Pancreas (tissue), 10 donors: ENCODE data around the gene FOXA2. TPM values are rescaled to one million over a fixed set of nuclear protein-coding genes. Genes with fewer than 3 reads are reported as not detected.

Experiments
- ATAC-seq, 4 donors: fragments of 200-7000 bp; cut with Tn5 transposase; one replicate each; pipeline versions ENCODE4 v1.8.0 to v1.9.1; 2020; ENCODE audit warnings: mild to moderate bottlenecking in 4 of 4, moderate library complexity in 4 of 4
- DNase-seq, 6 donors: peaks; one replicate each; pipeline ENCODE4 v3.0.0-alpha.2; 2020
- FAIRE-seq: peaks from 2 replicates; lab custom pipeline; 2012; peaks lifted over from hg19 to GRCh38; lab: Jason Lieb, UNC
- H3K27ac ChIP-seq, 4 donors: fragments of 200-600 bp; sonication (generic); 1 replicate in 3 of 4; 2 replicates in 1 of 4; pipeline versions ENCODE4 v1.5.0 to v1.8.0; 2020
- H3K27me3 ChIP-seq, 4 donors: fragments of 200-600 bp; one replicate each; pipeline ENCODE4 v1.8.0; 2021
- H3K36me3 ChIP-seq, 3 donors: fragments of 200-600 bp; sonication (generic) in 1 of 3; one replicate each; pipeline versions ENCODE4 v1.5.0 to v1.8.0; 2020 to 2021
- H3K4me1 ChIP-seq, 3 donors: fragments of 200-600 bp; one replicate each; pipeline ENCODE4 v1.8.0; 2021
- H3K4me3 ChIP-seq, 4 donors: fragments of 200-600 bp; sonication (generic) in 2 of 4; one replicate each; pipeline versions ENCODE4 v1.5.0 to v1.8.0; 2020 to 2021
- H3K9me3 ChIP-seq, 4 donors: fragments of 200-600 bp; one replicate each; pipeline ENCODE4 v1.8.0; 2021
- WGBS, 2 donors: extraction: QIAGEN DNeasy Blood & Tissue Kit; methylation state at CpG; one replicate each; pipeline ENCODE4 v1.1.7; 2013; 5-methylcytosine and 5-hydroxymethylcytosine counted together
- intact Hi-C, 3 donors: fragments of 100-400 bp; cut with DNase I; formaldehyde crosslinking; loops; one replicate each; pipeline versions ENCODE4 v1.11.1 to v1.14.2; 2022
- polyA plus RNA-seq, 2 donors: library from polyadenylated mRNA; stranded (reverse); fragments of 200-250 nt; gene quantifications; one replicate each; pipeline ENCODE4 v1.2.3, GENCODE V29; 2013
- total RNA-seq, 6 donors: library from RNA; stranded (reverse); fragmentation: NEBNext Ultra II Directional in 4 of 6; extraction: Animal tissue kit (Norgen Biotek cat#: 25700) in 4 of 6; gene quantifications; one replicate each; pipeline versions ENCODE4 v1.2.1 to v1.2.4, GENCODE V29; 2021 to 2023
- TF ChIP-seq, protein P1 (sequence below), 4 donors: fragments of 200-600 bp; sonication (generic) in 3 of 4; IDR thresholded peaks; one replicate each; pipeline versions ENCODE4 v1.5.0 to v1.8.0; 2021; ENCODE audit warnings: antibody characterized with exemption in 4 of 4
- donor health status: healthy with polysubstance abuse.
- donor health status: DM: no; HTN: no; CAD: no; lungs with moderate emphysema.
- donor health status: DM: no; HTN: no; CAD: no.
- donor health status: control.
- donor health status: control.
- donor health status: Bipolar disorder and iron deficiency.
- donor health status: DM: yes; HTN: yes; CAD: no.
- donor health status: DM: no; HTN: no; CAD: no.
- donor health status: DM: no; HTN: no; CAD: no.
- donor health status: DM: yes; HTN: yes; CAD: no.

FOXA2 gene
- total and polyA plus RNA-seq, 8 donors, result 14.2 to 30.4 (median 18.3) TPM

DNA sequence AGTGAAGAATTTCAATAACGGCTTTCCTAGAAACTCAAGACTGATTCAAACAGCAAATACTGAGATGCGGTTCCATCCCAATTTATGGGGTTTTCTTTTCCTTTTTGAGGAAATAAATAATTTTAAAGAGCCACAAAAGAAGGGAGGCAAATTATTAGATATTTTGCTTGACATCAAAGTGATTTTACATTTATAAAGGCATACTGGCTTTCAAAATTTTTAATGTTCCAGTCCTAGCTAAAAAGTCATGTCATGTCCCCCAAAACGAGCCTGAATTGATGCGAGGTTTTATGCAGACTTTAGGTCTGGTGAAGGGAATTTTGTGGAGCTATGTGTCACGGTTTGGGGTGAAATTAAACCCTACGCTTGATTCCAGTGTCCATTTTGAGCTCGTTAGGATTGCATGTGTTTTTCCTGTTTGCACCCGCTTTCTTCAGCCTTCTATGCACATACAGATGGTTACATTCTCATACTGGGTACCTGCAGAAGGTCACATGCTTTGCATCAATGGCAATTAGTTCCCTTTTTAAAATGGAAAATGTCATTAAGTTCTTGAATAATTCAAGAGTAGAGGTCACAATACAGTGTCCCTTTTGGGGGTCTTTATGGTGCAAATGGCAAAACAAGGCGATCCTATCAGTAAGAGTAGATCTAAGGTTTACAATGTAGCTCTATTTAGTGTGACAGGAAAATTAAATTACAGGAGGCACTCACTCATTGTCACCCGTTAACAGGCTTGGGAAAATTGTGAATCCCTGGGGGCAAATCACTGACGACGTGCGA, 17.3 kb downstream of the FOXA2 start:
- Histone ChIP-seq H3K9me3 (no peaks in the 10 kb centered on the region), H3K27ac (peak overlapping the region in 3 of 4 donors; percentile 84 to 98 (median 96)), H3K4me1 (peaks cover 30 to 45% (median 42%) of the 10 kb centered on the region in 3 donors), H3K4me3 (peak overlapping the region in 1 of 4 donors; percentile 37), H3K36me3 (peaks cover 0 to 5% (median 0%) of the 10 kb centered on the region in 3 donors), H3K27me3 (no peaks in the 10 kb centered on the region)
- ATAC-seq (peak in 2 of 4 donors; percentile 18 to 22), FAIRE-seq (no peak), DNase-seq (no peak)
- TF ChIP-seq, protein P1, sequence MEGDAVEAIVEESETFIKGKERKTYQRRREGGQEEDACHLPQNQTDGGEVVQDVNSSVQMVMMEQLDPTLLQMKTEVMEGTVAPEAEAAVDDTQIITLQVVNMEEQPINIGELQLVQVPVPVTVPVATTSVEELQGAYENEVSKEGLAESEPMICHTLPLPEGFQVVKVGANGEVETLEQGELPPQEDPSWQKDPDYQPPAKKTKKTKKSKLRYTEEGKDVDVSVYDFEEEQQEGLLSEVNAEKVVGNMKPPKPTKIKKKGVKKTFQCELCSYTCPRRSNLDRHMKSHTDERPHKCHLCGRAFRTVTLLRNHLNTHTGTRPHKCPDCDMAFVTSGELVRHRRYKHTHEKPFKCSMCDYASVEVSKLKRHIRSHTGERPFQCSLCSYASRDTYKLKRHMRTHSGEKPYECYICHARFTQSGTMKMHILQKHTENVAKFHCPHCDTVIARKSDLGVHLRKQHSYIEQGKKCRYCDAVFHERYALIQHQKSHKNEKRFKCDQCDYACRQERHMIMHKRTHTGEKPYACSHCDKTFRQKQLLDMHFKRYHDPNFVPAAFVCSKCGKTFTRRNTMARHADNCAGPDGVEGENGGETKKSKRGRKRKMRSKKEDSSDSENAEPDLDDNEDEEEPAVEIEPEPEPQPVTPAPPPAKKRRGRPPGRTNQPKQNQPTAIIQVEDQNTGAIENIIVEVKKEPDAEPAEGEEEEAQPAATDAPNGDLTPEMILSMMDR (IDR thresholded peaks at IDR 0.05), result no peak
- 37 to 38% methylated on average over 13 of the region's 13 CpGs for WGBS, 2 donors
- intact Hi-C loops, result no loop called here

DNA sequence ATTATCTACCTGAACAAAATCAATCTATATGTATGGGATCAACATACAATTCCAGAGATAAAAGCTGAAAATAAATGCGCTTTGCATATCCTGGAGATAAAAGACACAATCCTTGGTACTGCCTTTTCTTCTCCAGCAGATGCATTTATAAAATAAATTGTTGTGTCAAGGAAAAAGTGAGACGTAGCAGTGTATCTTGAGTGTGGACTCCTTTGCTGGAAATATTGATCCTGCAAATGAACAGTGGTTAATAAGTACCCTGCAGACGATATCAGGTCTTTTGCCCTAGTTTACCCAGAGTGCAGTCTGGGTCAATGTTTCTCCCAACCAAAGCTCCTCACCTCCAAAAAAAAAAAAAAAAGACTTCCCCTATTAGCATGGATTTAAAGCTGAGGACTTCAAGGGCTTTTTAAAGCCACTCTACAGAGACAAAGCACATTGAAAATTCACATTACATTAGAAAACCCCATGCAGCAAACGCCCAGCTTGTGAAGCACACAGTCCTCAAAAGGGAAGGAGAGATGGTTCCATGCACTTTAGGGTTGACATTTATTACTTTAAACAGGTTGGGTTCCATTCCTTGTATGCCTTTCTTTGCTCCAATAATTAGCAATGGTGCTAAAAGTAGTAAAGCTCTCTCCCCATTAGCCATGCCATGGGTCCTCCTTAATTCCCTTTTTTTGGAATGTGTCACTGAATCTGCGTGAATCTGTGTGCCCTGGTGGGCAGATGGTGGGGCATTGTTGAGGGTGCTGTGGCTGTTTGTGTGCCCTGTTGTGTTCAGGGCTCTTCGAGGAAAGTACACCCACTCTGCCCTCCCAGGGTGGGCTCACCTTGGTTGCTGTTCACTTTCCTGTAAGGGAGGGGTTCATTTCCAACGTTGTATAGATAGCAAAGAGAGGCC, 21.1 kb downstream of the FOXA2 start:
- TF ChIP-seq, protein P1 (IDR thresholded peaks at IDR 0.05), result no peak
- no peaks in the 10 kb centered on the region for H3K27me3 ChIP-seq
- peaks cover 21 to 30% (median 25%) of the 10 kb centered on the region in 3 donors for H3K4me1 ChIP-seq
- intact Hi-C loops, result no loop called here
- WGBS, 2 donors, result 22 to 24% methylated on average over 7 of the region's 7 CpGs
- no peaks in the 10 kb centered on the region for H3K9me3 ChIP-seq
- ATAC-seq, result peak; percentile 25 to 70 (median 54)
- DNase-seq, result no peak
- no peak overlapping the region for H3K4me3 ChIP-seq
- H3K36me3 ChIP-seq, result peaks cover 0 to 5% (median 0%) of the 10 kb centered on the region in 3 donors
- no peak for FAIRE-seq
- H3K27ac ChIP-seq, result peak overlapping the region in 1 of 4 donors; percentile 1

DNA sequence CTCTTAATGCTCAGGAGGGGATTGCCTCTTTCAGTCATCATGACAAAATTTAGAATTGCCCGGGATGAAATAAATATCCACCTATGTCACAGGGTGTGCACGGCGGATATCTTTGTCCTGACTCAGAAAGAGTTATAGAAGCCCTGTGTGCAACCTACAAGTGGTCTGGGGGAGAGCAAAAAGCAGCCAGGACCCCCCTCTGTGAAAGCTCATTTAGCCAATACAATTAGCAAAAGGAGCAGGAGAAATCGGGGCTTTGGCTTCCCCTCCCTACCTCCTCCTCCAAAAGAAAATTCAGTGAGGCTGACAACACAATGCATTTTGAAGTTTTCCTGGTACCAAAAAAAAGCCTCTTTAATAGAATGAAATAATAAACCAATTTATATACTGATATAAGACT, 21.8 kb downstream of the FOXA2 start:
- intact Hi-C loops, result no loop called here
- no peak overlapping the region for H3K27ac ChIP-seq
- H3K36me3 ChIP-seq, result peaks cover 0 to 5% (median 0%) of the 10 kb centered on the region in 3 donors
- H3K4me1 ChIP-seq, result peaks cover 21 to 30% (median 24%) of the 10 kb centered on the region in 3 donors
- FAIRE-seq (no peak), DNase-seq (no peak), ATAC-seq (no peak)
- H3K9me3 ChIP-seq, result no peaks in the 10 kb centered on the region
- WGBS, 2 donors, result 36 to 45% methylated on average over 4 of the region's 4 CpGs
- H3K27me3 ChIP-seq, result no peaks in the 10 kb centered on the region
- TF ChIP-seq, protein P1 (IDR thresholded peaks at IDR 0.05), result no peak
- H3K4me3 ChIP-seq, result no peak overlapping the region

DNA sequence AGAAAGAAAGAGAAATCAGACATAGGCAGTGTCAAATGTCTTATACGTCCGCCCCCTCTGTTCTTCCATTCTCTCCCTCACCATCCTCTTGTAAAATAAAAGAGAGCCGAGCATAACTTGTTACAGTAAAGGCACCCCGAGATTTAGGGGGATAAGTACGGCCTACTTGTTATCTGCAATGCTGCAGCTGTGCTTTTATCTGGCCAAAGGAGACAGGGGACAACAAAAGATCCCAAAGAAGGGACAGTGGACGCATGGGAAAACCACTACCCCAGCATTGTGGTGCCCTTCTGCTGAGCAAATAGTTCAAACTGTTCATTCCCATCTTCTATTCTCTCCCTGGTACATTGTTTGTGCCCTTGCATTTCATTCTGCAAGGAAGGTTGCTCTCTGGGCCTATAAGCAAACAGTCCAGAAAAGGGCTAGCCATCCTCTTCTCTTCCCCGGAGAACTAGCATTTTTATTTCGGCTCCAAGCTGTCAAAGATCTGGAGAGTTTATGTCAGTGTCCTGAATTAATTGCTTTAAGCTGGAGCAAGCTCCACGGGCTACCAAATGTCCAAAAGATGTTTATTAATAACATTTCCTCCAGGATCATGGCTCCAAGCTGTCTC, 22.3 kb downstream of the FOXA2 start:
- DNase-seq (no peak), ATAC-seq (peak in 1 of 4 donors; percentile 10), FAIRE-seq (no peak)
- peaks cover 19 to 29% (median 21%) of the 10 kb centered on the region in 3 donors for H3K4me1 ChIP-seq
- no peak overlapping the region for H3K27ac ChIP-seq
- intact Hi-C loops, result no loop called here
- no peaks in the 10 kb centered on the region for H3K9me3 ChIP-seq
- H3K36me3 ChIP-seq, result peaks cover 0 to 5% (median 0%) of the 10 kb centered on the region in 3 donors
- no peaks in the 10 kb centered on the region for H3K27me3 ChIP-seq
- H3K4me3 ChIP-seq, result no peak overlapping the region
- TF ChIP-seq, protein P1 (IDR thresholded peaks at IDR 0.05), result no peak
- 39 to 51% methylated on average over 9 of the region's 9 CpGs for WGBS, 2 donors
